Activated T-cell treated with anti-CD3 and anti-CD28 coated beads, Interleukin-2, amount 50 U/mL, for 24 hours (primary cell): Measurements from ENCODE around the gene ELP6.
"Not testable (repeated sequence)": the region's sequence is repeated elsewhere in the genome, so short reads cannot be mapped to it uniquely, and the experiment has no call there.

Experiments
- DNase-seq: peaks from one replicate; pipeline ENCODE4 v3.0.0-alpha.2; 2020
- H3K27ac Mint-ChIP-seq: 2 replicates; pipeline ENCODE4 v1.8.0; 2020; ENCODE audit warnings: mild to moderate bottlenecking, mixed read lengths
- H3K27me3 Mint-ChIP-seq: 2 replicates; pipeline ENCODE4 v1.8.0; 2020; ENCODE audit warnings: mixed read lengths
- H3K36me3 Mint-ChIP-seq: 2 replicates; pipeline ENCODE4 v1.8.0; 2020; ENCODE audit warnings: low read depth, mixed read lengths
- H3K4me1 Mint-ChIP-seq: 2 replicates; pipeline ENCODE4 v1.8.0; 2020; ENCODE audit warnings: low read depth, mixed read lengths
- H3K4me3 Mint-ChIP-seq: 2 replicates; pipeline ENCODE4 v1.8.0; 2020; ENCODE audit warnings: mild to moderate bottlenecking, moderate library complexity, mixed read lengths
- H3K9me3 Mint-ChIP-seq: 2 replicates; pipeline ENCODE4 v1.8.0; 2020; ENCODE audit warnings: mixed read lengths

ELP6 gene

DNA sequence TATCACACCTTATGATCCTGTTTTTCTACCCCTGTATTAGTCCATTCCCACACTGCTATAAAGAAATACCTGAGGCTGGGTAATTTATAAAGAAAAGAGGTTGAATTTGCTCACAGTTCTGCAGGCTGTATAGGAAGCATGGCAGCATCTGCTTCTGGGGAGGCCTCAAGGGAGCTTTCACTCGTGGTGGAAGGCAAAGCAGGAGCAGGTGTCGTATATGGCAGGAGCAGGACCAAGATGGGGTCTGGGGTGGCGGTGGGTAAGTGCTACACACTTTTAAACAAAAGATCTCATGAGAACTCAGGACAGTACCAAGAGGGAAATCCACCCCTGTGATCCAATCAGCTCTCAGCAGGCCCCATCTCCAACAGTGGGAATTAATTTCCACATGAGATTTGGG, 22.3 kb downstream of the ELP6 start:
- Mint-ChIP-seq H3K4me3 (no peak overlapping the region), H3K27ac (no peak overlapping the region), H3K36me3 (peaks cover 61% of the 10 kb centered on the region), H3K4me1 (no peaks in the 10 kb centered on the region), H3K27me3 (no peaks in the 10 kb centered on the region), H3K9me3 (no peaks in the 10 kb centered on the region)
- DNase-seq, result no peak

DNA sequence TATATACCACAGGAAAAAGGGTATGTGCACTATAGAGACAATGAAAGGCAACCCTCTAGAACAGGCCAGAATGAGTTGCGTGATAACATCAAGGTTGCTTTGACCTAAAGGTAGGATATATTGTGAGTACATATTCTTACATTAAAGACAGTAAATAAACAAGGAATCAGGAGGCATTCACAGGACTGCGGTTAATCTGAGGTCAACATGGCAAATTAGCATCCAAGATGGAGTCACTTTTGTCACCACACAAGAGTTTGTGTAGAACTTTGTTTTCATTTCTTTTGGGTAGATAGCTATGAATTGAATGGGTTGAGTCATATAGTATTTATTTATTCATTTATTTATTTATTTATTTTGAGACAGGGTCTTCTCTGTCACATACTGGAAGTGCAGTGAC, 26.2 kb downstream of the ELP6 start:
- peaks cover 39% of the 10 kb centered on the region for H3K36me3 Mint-ChIP-seq
- no peak overlapping the region for H3K4me3 Mint-ChIP-seq
- H3K4me1 Mint-ChIP-seq, result no peaks in the 10 kb centered on the region
- H3K27ac Mint-ChIP-seq, result no peak overlapping the region
- no peaks in the 10 kb centered on the region for H3K9me3 Mint-ChIP-seq
- DNase-seq, result no peak
- no peaks in the 10 kb centered on the region for H3K27me3 Mint-ChIP-seq

DNA sequence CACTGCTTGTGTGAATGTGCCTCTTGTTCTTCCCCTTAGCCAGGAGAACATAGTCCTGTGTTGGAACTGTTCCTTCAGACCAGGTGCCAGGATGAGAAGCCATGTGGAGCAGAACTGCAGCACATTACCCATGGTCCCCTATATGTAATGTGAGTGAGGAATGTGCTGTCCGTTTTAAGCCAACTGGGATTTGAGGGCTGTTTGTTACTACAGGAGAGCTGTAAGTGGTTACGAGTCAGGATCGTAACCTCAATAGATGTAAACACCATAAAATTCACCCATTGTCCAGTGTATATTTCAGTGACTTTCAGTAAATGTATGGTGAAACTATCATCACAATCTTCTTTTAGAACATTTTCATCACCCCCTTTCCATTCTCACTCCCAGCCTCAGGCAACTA, 27.7 kb downstream of the ELP6 start:
- no peak overlapping the region for H3K27ac Mint-ChIP-seq
- no peaks in the 10 kb centered on the region for H3K27me3 Mint-ChIP-seq

DNA sequence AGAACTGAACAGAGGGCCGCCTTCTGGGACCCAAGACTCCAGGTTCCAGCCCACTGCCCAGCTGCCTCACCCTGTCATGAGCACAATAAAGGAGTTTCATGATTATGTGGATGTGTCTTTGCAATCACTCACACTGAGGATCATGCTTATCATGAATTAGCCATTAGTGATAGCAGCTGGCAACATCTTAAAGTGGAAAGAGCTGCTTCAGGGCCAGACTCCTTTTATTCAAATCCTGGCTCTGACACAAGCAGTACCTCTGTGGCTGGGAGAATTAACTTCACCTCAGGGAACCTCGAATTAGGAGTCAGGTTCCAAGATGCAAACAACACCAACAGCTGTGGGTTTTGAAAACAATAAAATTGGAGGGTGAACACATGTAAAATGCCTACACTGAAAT, 31.1 kb downstream of the ELP6 start:
- no peak overlapping the region for H3K4me3 Mint-ChIP-seq
- H3K9me3 Mint-ChIP-seq, result no peaks in the 10 kb centered on the region
- peaks cover 12% of the 10 kb centered on the region for H3K36me3 Mint-ChIP-seq
- H3K27ac Mint-ChIP-seq, result no peak overlapping the region
- H3K4me1 Mint-ChIP-seq, result no peaks in the 10 kb centered on the region
- no peak for DNase-seq
- H3K27me3 Mint-ChIP-seq, result no peaks in the 10 kb centered on the region

More for the DNA sequence above, 27.7 kb downstream of the ELP6 start:
- no peak for DNase-seq
- no peaks in the 10 kb centered on the region for H3K9me3 Mint-ChIP-seq
- no peak overlapping the region for H3K4me3 Mint-ChIP-seq
- H3K4me1 Mint-ChIP-seq, result no peaks in the 10 kb centered on the region
- peaks cover 33% of the 10 kb centered on the region for H3K36me3 Mint-ChIP-seq

DNA sequence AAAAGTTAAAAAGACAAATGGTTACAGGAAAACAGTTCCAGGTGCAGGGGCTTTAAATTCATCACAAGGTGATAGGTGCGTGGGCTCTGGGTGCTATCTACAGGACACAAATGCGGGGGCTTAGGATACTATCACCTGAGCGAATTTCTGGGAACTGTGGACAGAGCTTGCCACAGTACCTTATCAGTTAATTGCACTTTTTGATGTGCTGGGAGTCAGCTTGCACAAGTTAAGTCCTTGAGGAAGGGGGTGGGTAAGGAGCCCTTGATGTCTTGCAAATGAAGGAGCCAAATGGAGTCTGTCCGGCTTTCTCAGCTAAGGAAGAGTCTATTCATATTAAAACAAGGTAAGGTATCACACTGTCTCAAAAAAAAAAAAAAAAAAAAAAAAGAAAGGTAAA, 31.7 kb downstream of the ELP6 start:
- not testable (repeated sequence) for H3K4me3 Mint-ChIP-seq, DNase-seq, H3K27ac Mint-ChIP-seq, H3K9me3 Mint-ChIP-seq, H3K27me3 Mint-ChIP-seq, H3K4me1 Mint-ChIP-seq, H3K36me3 Mint-ChIP-seq

DNA sequence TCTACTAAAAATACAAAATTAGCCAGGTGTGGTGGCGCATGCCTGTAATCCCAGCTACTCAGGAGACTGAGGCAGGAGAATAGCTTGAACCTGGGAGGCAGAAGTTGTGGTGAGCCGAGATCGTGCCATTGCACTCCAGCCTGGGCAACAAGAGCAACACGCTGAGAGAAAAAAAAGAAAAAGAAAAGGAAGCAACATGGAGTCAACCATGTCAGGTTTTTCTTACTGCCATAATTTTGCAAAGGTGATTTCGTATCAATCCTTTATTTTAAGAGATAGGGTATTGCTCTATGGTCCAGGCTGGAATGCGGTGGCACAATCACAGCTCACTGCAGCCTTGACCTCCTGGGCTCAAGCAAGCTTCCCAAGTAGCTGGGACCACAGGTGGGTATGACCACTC, 33.2 kb downstream of the ELP6 start:
- DNase-seq, H3K27me3 Mint-ChIP-seq, H3K36me3 Mint-ChIP-seq, H3K4me3 Mint-ChIP-seq, H3K9me3 Mint-ChIP-seq, H3K27ac Mint-ChIP-seq: not testable (repeated sequence)
- peaks cover 13% of the 10 kb centered on the region for H3K4me1 Mint-ChIP-seq

DNA sequence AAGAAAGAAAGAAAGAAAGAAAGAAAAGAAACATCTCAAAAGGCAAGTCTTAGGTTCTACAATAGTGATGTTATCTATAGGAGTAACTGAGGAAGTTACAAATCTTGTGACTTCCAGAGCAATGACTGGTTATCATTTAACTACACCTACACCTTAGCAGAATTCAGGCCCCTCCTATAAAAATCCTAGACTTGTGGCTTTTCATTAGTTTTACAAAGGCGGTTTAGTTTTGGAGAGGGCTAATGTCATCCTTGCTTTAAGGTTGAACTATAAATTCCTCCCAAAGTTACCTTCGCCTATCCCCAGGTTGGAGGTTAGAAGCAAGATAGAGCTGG, 33.7 kb downstream of the ELP6 start:
- no peak for DNase-seq
- Mint-ChIP-seq H3K4me1 (peaks cover 17% of the 10 kb centered on the region), H3K4me3 (no peak overlapping the region), H3K27ac (no peak overlapping the region), H3K36me3 (peaks cover 5% of the 10 kb centered on the region), H3K27me3 (no peaks in the 10 kb centered on the region), H3K9me3 (no peaks in the 10 kb centered on the region)

DNA sequence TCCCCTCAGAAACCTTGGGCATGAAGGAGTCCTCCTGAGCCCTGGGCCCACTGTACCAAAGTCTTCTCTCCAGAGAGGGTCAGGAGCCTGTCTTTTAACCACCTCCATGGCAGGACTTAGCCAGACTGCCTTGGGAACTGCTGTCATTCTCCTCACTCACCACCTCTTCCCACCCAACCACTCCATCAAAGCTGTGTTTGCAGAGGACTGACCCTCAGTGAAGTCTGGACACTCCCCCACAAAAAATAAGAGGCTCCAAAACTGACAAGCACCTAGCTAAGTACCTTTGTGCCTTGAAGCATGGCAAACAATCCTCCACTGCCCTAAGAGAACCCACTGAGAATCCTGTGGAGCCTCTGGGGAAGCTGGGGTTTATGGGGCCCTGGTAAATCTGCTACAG, 35.5 kb downstream of the ELP6 start:
- no peak for DNase-seq
- Mint-ChIP-seq H3K4me1 (peaks cover 32% of the 10 kb centered on the region), H3K27me3 (no peaks in the 10 kb centered on the region), H3K27ac (no peak overlapping the region), H3K36me3 (peaks cover 9% of the 10 kb centered on the region), H3K9me3 (no peaks in the 10 kb centered on the region), H3K4me3 (no peak overlapping the region)

DNA sequence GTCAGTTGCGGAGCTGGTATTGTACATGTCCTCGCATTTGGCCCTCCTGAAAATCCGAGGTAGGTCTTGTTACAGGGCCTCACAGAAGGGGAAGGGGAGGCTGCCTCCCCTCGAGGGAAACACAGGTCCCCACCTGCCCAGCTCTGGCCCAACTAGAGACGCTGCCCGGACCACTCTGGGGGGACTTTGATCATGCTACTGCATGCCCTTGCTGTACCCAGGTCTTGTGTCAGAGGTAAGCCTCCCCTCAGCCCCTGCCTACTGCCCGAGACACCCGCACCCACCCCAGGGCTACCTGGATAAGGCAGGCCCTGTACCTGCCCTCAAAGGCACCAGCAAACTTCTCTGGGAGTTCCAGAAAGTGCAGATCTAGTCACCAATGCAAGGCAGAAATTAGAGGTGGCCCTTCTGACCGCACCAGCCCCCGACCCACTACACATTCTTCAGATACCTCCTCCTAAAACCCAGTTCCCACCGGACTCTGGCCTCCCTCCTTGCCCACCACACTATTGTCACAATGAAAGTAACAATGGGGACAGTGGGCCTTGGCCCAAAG, 36.8 kb downstream of the ELP6 start:
- Mint-ChIP-seq H3K9me3 (no peaks in the 10 kb centered on the region), H3K27ac (peak overlapping the region; percentile 95), H3K27me3 (no peaks in the 10 kb centered on the region), H3K36me3 (peaks cover 13% of the 10 kb centered on the region), H3K4me1 (peaks cover 36% of the 10 kb centered on the region), H3K4me3 (peak overlapping the region; percentile 96)
- peak; percentile 36 for DNase-seq

DNA sequence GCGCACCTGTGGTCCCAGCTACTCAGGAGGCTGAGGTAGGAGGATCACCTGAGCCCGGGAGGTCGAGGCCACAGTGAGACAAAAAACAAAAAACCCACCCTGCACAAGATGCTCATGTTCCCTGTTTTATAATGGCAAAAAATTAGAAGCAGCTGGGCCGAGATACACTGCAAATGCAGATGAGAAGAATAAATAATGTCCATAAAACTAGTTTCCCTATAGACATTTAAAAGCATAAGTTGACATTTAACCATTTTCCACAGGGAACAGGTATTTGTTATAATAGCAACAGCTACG, 37.2 kb downstream of the ELP6 start:
- H3K9me3 Mint-ChIP-seq, result no peaks in the 10 kb centered on the region
- H3K27me3 Mint-ChIP-seq, result no peaks in the 10 kb centered on the region
- peaks cover 36% of the 10 kb centered on the region for H3K4me1 Mint-ChIP-seq
- H3K4me3 Mint-ChIP-seq, result peak overlapping the region; percentile 96
- DNase-seq, result no peak
- peaks cover 13% of the 10 kb centered on the region for H3K36me3 Mint-ChIP-seq
- peak overlapping the region; percentile 95 for H3K27ac Mint-ChIP-seq

DNA sequence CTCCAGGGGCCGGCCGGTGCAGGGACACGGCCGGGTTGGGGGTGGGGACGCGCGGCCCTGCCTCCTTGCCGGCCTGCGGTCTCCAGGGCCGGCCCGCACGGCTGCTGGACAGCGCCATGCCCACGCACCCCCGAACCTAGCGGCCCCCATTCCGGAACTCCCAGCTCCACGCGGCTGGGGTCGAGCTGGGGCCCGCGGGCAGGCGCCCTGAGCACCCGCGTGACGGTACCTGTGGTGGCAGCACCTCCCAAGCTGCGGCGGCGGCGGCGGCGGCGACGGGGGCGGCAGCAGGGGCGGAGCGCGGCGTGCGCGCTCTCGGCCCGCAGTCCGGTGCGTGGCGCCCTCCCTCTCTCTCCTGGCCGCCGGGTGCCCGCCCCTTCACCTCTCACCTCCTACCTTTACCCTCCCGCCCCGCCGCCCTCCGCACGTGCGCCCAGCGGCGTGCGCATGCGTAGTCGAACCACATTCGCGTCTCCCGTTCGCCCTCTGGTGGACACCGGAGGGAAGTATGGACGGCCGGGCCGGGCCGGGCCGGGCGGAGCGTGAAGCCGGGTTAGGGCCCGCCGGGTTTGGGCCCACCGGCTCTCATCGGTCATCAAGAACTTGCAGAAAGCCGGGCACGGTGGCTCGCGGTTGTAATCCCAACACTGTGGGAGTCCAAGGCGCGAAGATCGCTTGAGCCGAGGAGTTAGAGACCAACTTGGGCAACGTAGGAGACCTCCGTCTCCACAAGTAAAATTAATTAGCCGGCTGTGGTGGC, 37.8 kb downstream of the ELP6 start, which contains the start of gene SCAP:
Gene SCAP (minus strand): TSS at position 372 of the 760 bp plus-strand sequence. CDS start 32,948 bp downstream, outside the sequence.
- peaks cover 13% of the 10 kb centered on the region for H3K36me3 Mint-ChIP-seq
- no peaks in the 10 kb centered on the region for H3K27me3 Mint-ChIP-seq
- no peaks in the 10 kb centered on the region for H3K9me3 Mint-ChIP-seq
- peak within 1 kb of the TSS; percentile 95 for H3K27ac Mint-ChIP-seq
- peak within 1 kb of the TSS; percentile 96 for H3K4me3 Mint-ChIP-seq
- peak; percentile 98 for DNase-seq
- peaks cover 39% of the 10 kb centered on the region for H3K4me1 Mint-ChIP-seq

DNA sequence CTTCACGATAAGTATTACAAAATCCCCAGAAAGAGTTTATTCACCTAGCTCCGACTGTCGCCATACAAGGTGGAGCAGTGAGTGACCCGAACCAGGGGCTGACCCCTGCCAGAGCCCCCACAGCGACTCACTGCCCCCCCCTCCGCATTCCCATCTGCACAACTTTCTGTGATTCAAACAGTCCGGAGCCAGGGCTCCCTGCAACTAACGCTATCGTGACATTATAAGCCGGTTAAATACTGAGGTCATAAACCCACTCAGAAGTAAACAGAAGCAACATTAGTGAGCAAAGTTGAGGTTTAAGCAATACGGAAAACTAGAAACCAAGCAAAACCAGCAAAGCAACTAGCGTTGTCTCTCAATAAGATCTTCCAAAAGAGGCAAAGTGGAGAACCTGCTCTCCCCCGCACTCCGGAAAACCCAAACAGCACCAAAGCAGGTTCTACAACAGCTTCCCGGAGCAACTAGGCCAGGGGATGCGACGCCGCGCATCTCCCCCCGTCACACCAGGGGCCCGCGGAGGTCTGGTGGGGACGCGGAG, 38.4 kb downstream of the ELP6 start:
- peaks cover 41% of the 10 kb centered on the region for H3K4me1 Mint-ChIP-seq
- DNase-seq, result no peak
- H3K36me3 Mint-ChIP-seq, result peaks cover 15% of the 10 kb centered on the region
- H3K9me3 Mint-ChIP-seq, result no peaks in the 10 kb centered on the region
- peak overlapping the region; percentile 92 for H3K27ac Mint-ChIP-seq
- no peaks in the 10 kb centered on the region for H3K27me3 Mint-ChIP-seq
- H3K4me3 Mint-ChIP-seq, result peak overlapping the region; percentile 96

DNA sequence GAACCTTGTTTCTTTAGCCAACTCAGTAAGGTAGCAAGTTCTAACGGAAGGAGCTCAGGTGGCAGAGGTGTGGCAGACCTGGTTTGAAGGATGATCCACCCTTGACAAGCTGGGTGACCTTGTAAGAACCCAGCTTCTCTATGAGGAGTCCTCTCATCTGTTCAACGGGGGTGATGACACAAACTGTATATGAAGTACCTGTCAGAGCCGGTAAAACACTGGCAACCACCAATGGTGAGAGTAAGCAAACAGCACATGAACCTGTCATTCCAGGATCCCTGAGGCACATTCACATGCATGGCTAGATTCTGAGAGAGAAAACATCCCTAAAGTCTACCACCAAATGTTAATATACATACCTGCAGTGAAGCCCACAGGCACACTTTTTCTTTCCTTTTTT, 40.1 kb downstream of the ELP6 start:
- H3K36me3 Mint-ChIP-seq, result peaks cover 27% of the 10 kb centered on the region
- no peak overlapping the region for H3K27ac Mint-ChIP-seq
- H3K4me3 Mint-ChIP-seq, result peak overlapping the region; percentile 71
- no peaks in the 10 kb centered on the region for H3K27me3 Mint-ChIP-seq
- peaks cover 2% of the 10 kb centered on the region for H3K9me3 Mint-ChIP-seq
- DNase-seq, result no peak
- H3K4me1 Mint-ChIP-seq, result peaks cover 44% of the 10 kb centered on the region

DNA sequence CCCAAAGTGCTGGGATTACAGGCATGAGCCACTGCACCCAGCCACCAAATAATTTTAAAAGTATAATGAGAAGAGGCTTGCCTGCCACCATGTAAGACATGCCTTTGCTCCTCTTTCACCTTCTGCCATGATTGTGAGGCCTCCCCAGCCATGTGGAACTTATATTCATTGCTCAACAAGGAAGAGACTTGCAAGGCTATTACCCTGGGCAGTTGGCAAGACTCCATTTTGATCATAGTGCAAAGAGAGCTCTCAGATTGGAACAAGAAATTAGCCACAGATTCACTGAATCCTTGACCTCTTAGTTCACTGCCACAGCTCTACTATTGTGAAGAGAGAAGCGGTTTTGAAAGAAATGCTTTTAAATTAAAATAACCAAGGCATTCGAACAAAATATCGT, 43.9 kb downstream of the ELP6 start:
- DNase-seq, result no peak

DNA sequence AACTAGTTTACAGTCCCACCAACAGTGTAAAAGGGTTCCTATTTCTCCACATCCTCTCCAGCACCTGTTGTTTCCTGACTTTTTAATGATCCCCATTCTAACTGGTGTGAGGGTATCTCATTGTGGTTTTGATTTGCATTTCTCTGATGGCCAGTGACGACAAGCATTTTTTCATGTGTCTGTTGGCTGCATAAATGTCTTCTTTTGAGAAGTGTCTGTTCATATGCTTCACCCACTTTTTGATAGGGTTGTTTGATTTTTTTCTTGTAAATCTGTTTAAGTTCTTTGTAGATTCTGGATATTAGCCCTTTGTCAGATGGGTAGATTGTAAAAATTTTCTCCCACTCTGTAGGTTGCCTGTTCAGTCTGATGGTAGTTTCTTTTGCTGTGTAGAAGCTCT, 45.2 kb downstream of the ELP6 start:
- H3K4me3 Mint-ChIP-seq, H3K9me3 Mint-ChIP-seq, DNase-seq, H3K27me3 Mint-ChIP-seq, H3K27ac Mint-ChIP-seq: not testable (repeated sequence)
- H3K36me3 Mint-ChIP-seq, result peaks cover 49% of the 10 kb centered on the region
- H3K4me1 Mint-ChIP-seq, result peaks cover 39% of the 10 kb centered on the region

More for the DNA sequence above, 43.9 kb downstream of the ELP6 start:
- no peak overlapping the region for H3K4me3 Mint-ChIP-seq
- H3K36me3 Mint-ChIP-seq, result peaks cover 45% of the 10 kb centered on the region
- H3K9me3 Mint-ChIP-seq, result peaks cover 3% of the 10 kb centered on the region
- H3K27ac Mint-ChIP-seq, result no peak overlapping the region
- H3K4me1 Mint-ChIP-seq, result peaks cover 45% of the 10 kb centered on the region
- no peaks in the 10 kb centered on the region for H3K27me3 Mint-ChIP-seq
